Activated CD4-positive, alpha-beta memory T cell treated with anti-CD3 and anti-CD28 coated beads, Interleukin-2, amount 10 ng/mL, durations not matched to agents 7 days and 5 days (primary cell): ENCODE data around the gene CYB561. TPM values are rescaled to one million over a fixed set of nuclear protein-coding genes. Genes with fewer than 3 reads are reported as not detected.

ENCODE experiments used
- CTCF ChIA-PET: fragments of 350-600 bp; sonication (Branson Sonifier 250); formaldehyde crosslinking; loops from one replicate; lab custom pipeline; 2021; ENCODE audit warnings: antibody characterized with exemption, inconsistent platforms; lab: Charles Lee
- POLR2A ChIA-PET: fragments of 350-600 bp; sonication (Branson Sonifier 250); formaldehyde crosslinking; loops from one replicate; lab custom pipeline; 2021; ENCODE audit warnings: antibody characterized with exemption; lab: Charles Lee
- DNase-seq: peaks from one replicate; pipeline ENCODE4 v3.0.0-alpha.2; 2020
- H3K27ac Mint-ChIP-seq: one replicate; pipeline ENCODE4 v1.8.0; 2021; ENCODE audit warnings: mild to moderate bottlenecking, mixed read lengths
- H3K27me3 Mint-ChIP-seq: one replicate; pipeline ENCODE4 v1.8.0; 2021; ENCODE audit warnings: mixed read lengths
- H3K36me3 Mint-ChIP-seq: one replicate; pipeline ENCODE4 v1.8.0; 2021; ENCODE audit warnings: low read depth, mixed read lengths
- H3K4me1 Mint-ChIP-seq: one replicate; pipeline ENCODE4 v1.8.0; 2021; ENCODE audit warnings: mixed read lengths
- H3K4me3 Mint-ChIP-seq: one replicate; pipeline ENCODE4 v1.8.0; 2021; ENCODE audit warnings: mild to moderate bottlenecking, mixed read lengths
- H3K9me3 Mint-ChIP-seq: one replicate; pipeline ENCODE4 v1.8.0; 2021; ENCODE audit warnings: mixed read lengths
- total RNA-seq, 2 experiments: library from RNA; stranded (reverse); gene quantifications; one replicate each; pipeline ENCODE4 v1.2.3, GENCODE V29; 2021

CYB561 gene, protein sequence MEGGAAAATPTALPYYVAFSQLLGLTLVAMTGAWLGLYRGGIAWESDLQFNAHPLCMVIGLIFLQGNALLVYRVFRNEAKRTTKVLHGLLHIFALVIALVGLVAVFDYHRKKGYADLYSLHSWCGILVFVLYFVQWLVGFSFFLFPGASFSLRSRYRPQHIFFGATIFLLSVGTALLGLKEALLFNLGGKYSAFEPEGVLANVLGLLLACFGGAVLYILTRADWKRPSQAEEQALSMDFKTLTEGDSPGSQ
- 10 to 100 TPM; 28.9 to 30.3 TPM for total RNA-seq

DNA sequence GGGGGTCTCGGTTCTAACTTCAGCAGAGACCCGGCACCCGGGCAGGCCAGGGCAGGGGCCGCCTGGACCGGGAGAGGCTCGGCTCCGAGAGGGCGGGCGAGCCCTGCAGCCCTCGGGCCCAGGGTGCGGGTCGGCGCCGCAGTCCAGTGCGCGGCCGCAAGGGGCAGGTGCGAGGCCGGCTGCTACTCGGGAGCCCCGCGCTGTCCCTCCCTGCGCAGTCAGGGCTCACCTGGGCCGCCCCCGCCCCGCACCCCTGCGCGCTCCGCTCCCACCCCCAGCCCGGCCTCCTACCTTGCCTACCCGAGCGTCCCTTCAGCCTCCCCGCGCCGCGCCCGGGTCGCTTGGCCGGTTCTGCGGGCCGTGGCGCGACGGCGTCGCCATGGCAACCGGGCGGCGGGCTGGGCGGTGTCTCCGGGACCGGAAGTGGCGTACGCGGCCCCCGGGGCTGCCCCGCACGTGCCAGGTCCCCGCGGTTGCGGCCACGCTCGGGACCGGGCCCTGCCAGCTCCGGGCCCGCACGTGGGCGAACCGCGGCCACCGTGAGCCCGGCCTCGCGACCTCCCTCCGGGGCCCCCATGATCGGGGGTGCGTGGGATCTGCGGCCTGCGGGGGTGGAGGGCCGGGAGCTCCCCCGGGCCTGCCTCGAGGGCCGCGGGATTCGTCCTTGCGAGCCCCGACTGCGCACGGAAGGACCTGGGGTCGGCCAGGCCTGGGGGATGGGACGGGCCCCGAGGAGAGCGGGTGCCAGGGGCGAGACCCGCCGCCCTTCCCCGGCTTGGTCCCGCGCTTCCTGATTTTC lies at the start of gene CYB561:
TSS of gene CYB561 (minus strand) at position 353 of the 799 bp plus-strand sequence. CDS start 8,759 bp downstream, outside the sequence.
- Mint-ChIP-seq H3K27ac (peak within 1 kb of the TSS; percentile 69), H3K4me3 (peak within 1 kb of the TSS; percentile 64), H3K36me3 (no peaks in the 10 kb centered on the region), H3K4me1 (peaks cover 46% of the 10 kb centered on the region), H3K9me3 (no peaks in the 10 kb centered on the region), H3K27me3 (peaks cover 3% of the 10 kb centered on the region)
- DNase-seq = peak; percentile 74
- POLR2A ChIA-PET = interaction anchor here (0.8 to 3.5 kb wide), 14 partner anchors 10 to 252 kb away, joined by 3 to 30 read pairs (median 4); partner anchors contain the start of genes ACE, DCAF7 and TACO1
- CTCF ChIA-PET = interaction anchor here (0.7 to 2.1 kb wide), 6 partner anchors 11 to 252 kb away, joined by 3 to 12 read pairs (median 4); partner anchors contain the start of gene ACE

DNA sequence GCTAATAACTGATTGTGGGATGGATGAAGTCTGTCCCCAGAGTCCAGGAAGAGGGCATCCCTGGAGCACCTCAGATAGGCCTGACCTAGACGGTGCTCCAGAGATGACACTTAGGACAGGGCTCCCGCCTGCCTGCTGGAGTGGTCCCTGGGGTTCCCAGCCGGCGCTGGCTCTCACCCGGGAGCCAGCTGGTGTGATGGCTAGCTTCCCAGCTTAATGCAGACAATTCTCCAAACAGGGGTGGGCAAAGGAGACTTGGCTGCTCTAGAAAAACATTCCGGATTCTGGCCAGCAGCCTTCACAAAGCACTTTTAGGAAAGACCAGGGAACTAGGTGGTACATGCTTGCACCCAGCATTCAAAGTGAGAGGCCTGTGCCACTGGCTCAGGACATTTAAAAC lies 49.4 kb upstream of the CYB561 start:
- H3K9me3 Mint-ChIP-seq = no peaks in the 10 kb centered on the region
- H3K27ac Mint-ChIP-seq = no peak overlapping the region
- H3K4me3 Mint-ChIP-seq = no peak overlapping the region
- no peaks in the 10 kb centered on the region for H3K36me3 Mint-ChIP-seq
- no peaks in the 10 kb centered on the region for H3K27me3 Mint-ChIP-seq
- DNase-seq = no peak
- ChIA-PET CTCF (no interaction called here), POLR2A (no interaction called here)
- H3K4me1 Mint-ChIP-seq = no peaks in the 10 kb centered on the region

DNA sequence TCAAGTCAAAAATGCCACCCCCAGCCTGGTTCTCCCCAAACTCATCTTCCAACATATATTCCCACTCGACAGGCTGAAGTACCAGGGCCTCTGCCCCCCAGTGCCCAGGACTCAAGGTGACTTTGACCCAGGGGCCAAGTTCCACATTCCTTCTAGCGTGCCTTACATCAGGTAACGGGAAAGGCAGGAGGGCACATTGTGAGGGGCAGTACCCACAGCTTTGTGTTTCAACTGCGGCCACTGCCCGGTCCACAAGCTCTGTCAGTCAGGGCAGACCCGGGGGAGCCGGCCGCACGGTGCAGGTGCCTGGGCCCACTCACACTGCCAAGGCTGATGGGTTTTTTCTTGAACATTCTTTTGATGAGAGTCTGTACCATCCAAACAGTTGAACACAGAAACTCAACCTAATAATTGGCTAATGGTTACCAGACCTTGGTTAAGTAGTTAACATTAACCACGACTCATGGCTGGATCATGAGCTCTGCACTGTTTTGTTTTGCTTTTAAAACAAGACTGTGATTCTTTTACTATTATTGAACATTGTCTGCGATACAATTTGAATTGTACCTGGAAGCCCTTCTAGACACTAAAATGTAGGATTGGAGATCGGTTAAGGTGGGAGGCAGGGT lies 48.3 kb upstream of the CYB561 start:
- Mint-ChIP-seq H3K27ac (no peak overlapping the region), H3K36me3 (no peaks in the 10 kb centered on the region), H3K9me3 (no peaks in the 10 kb centered on the region), H3K27me3 (no peaks in the 10 kb centered on the region), H3K4me1 (no peaks in the 10 kb centered on the region), H3K4me3 (no peak overlapping the region)
- CTCF ChIA-PET = no interaction called here
- POLR2A ChIA-PET = no interaction called here
- no peak for DNase-seq

DNA sequence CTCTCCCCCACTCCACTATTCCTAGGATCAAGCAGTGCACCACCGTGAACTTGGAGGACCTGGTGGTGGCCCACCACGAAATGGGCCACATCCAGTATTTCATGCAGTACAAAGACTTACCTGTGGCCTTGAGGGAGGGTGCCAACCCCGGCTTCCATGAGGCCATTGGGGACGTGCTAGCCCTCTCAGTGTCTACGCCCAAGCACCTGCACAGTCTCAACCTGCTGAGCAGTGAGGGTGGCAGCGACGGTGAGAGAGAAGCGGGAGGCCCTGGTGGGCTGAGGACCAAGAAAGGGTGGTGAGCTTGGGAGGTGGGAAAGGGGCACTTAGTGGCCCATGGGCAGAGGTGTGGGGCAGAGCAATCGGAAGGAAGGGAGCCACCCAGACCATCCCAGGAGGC lies 47.3 kb upstream of the CYB561 start:
- Mint-ChIP-seq H3K27me3 (no peaks in the 10 kb centered on the region), H3K9me3 (no peaks in the 10 kb centered on the region)
- POLR2A ChIA-PET = no interaction called here

DNA sequence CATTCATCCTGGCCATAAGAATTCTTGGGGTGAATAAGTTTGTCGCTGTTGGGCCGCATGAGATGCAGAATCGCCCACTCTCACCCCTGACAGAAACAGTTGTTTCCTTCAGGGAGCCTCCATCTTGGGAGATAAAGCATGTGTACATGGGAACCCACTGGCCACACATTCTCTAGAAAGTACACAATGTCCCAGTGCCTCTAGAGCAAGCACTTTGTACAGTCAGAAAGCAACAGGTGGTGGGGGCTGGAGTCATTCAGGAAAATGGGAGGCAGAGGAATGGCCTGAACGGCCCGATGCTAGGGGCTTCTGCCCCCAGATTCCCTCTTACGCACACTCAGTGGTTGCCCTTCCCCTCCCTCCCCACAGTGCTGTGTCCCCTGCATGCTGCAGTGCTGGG lies 46.8 kb upstream of the CYB561 start:
- Mint-ChIP-seq H3K4me1 (no peaks in the 10 kb centered on the region), H3K9me3 (no peaks in the 10 kb centered on the region), H3K36me3 (no peaks in the 10 kb centered on the region), H3K27ac (no peak overlapping the region), H3K27me3 (no peaks in the 10 kb centered on the region), H3K4me3 (no peak overlapping the region)
- ChIA-PET CTCF (no interaction called here), POLR2A (no interaction called here)
- DNase-seq = no peak

More for the DNA sequence above, 47.3 kb upstream of the CYB561 start:
- CTCF ChIA-PET = no interaction called here
- Mint-ChIP-seq H3K4me1 (no peaks in the 10 kb centered on the region), H3K27ac (no peak overlapping the region), H3K36me3 (no peaks in the 10 kb centered on the region), H3K4me3 (no peak overlapping the region)
- no peak for DNase-seq

DNA sequence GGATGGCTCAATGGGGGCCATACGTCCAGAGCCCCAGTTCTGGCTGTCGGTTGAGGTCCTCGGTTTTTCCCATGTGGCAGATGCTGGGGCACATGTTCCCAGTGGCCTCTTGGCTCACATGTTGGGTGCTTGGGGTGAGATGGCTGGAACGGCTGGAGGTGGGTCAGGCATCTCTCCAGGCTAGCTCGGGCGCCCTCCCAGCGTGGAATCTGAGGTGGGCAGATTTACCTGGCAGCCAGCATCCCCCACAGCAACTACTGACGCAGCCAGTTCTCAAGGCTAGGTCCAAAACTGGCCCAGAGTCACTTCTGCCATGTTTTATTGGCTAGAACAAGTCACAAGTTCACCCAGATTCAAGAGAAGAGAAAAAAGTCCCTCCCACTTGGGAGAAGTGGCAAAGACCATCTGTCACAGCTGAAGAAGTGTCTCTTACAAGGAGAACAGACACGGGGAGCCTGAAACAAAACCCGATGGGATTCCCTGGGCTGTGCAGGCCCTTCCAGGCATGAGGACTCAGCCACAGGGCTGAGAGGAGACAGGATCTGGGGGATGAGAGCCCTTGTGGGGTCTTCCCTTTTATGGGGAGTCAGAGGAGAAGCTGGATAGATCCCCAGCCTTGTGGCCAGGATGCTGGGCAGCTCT lies 46.0 kb upstream of the CYB561 start:
- H3K27me3 Mint-ChIP-seq = no peaks in the 10 kb centered on the region
- no peak overlapping the region for H3K4me3 Mint-ChIP-seq
- H3K27ac Mint-ChIP-seq = no peak overlapping the region
- POLR2A ChIA-PET = no interaction called here
- DNase-seq = no peak
- CTCF ChIA-PET = no interaction called here
- no peaks in the 10 kb centered on the region for H3K36me3 Mint-ChIP-seq
- H3K4me1 Mint-ChIP-seq = no peaks in the 10 kb centered on the region
- H3K9me3 Mint-ChIP-seq = no peaks in the 10 kb centered on the region

DNA sequence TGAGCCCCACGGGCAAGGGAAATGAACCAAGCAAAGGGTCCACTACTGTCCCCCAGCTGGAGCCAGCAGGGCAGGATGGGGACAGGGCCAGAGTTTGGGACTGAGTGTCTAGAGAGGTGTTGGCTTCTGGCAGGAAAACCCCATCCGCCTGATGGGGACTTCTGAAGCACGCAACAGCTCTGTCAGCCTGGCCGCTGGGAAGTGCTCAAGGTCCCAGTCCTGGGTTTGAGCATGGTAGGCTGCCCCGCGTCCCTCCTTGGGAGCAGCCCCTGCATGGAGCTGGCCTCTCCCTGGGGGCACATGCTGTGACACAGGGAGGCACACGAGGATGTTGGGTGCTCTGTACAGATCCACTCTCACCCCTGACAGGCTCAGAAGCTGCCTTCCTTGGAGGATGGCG lies 45.3 kb upstream of the CYB561 start:
- no peaks in the 10 kb centered on the region for H3K9me3 Mint-ChIP-seq
- no peak for DNase-seq
- H3K27me3 Mint-ChIP-seq = no peaks in the 10 kb centered on the region
- no peak overlapping the region for H3K4me3 Mint-ChIP-seq
- CTCF ChIA-PET = interaction anchor here (1.0 kb wide), 1 partner anchor 13 kb away, joined by 4 read pairs; no protein-coding TSS in a partner anchor
- no peak overlapping the region for H3K27ac Mint-ChIP-seq
- no peaks in the 10 kb centered on the region for H3K36me3 Mint-ChIP-seq
- H3K4me1 Mint-ChIP-seq = no peaks in the 10 kb centered on the region
- POLR2A ChIA-PET = no interaction called here

DNA sequence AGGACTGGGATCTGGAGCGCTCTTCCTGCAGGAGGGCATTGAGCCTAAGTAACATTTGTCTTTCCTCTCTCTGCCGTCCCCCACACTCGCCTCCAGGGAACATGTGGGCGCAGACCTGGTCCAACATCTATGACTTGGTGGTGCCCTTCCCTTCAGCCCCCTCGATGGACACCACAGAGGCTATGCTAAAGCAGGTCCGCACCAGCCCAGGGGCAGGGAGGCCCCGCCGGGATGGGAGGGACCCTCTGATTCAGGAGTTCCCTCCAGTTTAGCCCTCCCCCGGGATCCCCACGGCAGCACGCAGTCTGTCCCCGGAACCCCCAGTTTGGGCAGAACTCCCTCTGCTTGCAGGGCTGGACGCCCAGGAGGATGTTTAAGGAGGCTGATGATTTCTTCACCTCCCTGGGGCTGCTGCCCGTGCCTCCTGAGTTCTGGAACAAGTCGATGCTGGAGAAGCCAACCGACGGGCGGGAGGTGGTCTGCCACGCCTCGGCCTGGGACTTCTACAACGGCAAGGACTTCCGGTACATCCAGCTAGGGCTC lies 44.8 kb upstream of the CYB561 start:
- Mint-ChIP-seq H3K4me3 (no peak overlapping the region), H3K9me3 (no peaks in the 10 kb centered on the region), H3K27me3 (no peaks in the 10 kb centered on the region), H3K27ac (no peak overlapping the region), H3K36me3 (no peaks in the 10 kb centered on the region), H3K4me1 (no peaks in the 10 kb centered on the region)
- DNase-seq = no peak
- ChIA-PET CTCF (interaction anchor here (1.0 kb wide), 1 partner anchor 12 kb away, joined by 4 read pairs; no protein-coding TSS in a partner anchor), POLR2A (no interaction called here)

DNA sequence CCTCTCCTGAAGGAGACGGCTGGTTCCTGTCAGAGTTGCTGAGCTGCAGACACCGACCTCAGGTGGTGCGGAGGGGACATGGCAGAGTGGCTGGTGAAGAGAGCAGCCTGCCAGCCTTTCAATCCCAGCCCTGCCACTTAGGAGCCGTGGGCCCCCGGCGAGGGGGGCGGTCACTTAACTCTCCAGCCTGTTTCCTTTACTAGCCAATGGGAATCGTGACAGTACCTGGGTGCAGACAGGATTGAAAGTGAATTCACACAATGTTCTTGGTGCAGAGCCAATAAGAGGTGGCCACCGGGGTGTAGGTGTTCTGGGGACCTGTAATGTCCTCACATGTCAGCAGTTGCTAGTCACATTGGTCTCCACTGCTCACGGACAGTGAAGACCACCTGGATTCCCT lies 44.2 kb upstream of the CYB561 start:
- no peaks in the 10 kb centered on the region for H3K4me1 Mint-ChIP-seq
- no peak overlapping the region for H3K27ac Mint-ChIP-seq
- H3K36me3 Mint-ChIP-seq = no peaks in the 10 kb centered on the region
- POLR2A ChIA-PET = no interaction called here
- no peaks in the 10 kb centered on the region for H3K9me3 Mint-ChIP-seq
- CTCF ChIA-PET = no interaction called here
- H3K4me3 Mint-ChIP-seq = no peak overlapping the region
- no peaks in the 10 kb centered on the region for H3K27me3 Mint-ChIP-seq
- DNase-seq = no peak

DNA sequence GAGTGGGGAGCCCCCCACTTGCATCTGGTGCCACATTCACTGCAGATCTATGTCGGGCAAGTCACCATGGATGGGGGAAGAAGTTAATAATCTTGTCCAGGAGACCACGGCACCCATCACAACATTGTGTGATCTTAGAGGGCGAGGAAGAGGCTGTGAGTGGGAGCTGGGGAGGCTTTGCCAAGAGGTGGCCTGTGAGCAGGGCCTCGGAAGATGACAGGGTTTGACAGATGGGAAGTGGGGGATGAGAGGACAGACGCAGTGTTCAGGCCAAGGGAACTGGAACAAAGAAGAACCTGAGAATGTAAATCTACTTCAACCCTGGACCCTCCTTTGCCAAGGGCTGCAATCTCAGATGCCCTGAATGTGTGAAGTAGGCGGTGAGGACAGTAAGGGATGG lies 43.2 kb upstream of the CYB561 start:
- no peak for DNase-seq
- Mint-ChIP-seq H3K9me3 (no peaks in the 10 kb centered on the region), H3K27ac (no peak overlapping the region), H3K27me3 (no peaks in the 10 kb centered on the region), H3K36me3 (no peaks in the 10 kb centered on the region), H3K4me3 (no peak overlapping the region), H3K4me1 (no peaks in the 10 kb centered on the region)
- ChIA-PET POLR2A (no interaction called here), CTCF (no interaction called here)

DNA sequence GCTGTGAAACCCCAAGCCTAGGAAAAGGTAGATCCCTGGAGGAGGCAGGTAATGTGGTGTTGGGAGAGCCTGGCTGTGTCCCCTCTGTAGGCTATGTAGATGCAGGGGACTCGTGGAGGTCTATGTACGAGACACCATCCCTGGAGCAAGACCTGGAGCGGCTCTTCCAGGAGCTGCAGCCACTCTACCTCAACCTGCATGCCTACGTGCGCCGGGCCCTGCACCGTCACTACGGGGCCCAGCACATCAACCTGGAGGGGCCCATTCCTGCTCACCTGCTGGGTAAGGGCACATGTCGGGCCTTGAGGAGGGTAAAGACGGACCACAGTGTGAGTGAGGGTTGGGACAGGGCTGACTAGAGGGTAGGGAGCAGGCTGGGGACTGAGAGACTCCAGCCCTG lies 42.7 kb upstream of the CYB561 start:
- H3K9me3 Mint-ChIP-seq = no peaks in the 10 kb centered on the region
- no peaks in the 10 kb centered on the region for H3K4me1 Mint-ChIP-seq
- H3K27ac Mint-ChIP-seq = no peak overlapping the region
- DNase-seq = no peak
- no peak overlapping the region for H3K4me3 Mint-ChIP-seq
- H3K36me3 Mint-ChIP-seq = no peaks in the 10 kb centered on the region
- ChIA-PET CTCF (no interaction called here), POLR2A (no interaction called here)
- no peaks in the 10 kb centered on the region for H3K27me3 Mint-ChIP-seq

DNA sequence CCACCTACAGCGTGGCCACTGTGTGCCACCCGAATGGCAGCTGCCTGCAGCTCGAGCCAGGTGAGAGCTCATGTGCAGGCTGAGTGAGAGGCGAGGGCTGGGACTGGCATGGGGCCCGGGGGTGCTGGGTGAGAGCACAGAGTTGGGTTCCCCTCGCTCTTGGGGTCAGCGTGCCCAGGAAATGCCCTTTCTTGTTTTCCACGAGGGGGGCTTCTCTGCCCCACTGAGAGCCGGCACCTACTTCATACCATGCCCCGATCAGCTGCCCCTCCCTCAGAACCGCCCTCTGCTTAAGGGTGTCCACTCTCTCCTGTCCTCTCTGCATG lies 40.9 kb upstream of the CYB561 start:
- ChIA-PET POLR2A (interaction anchor here (1.0 kb wide), 1 partner anchor 10 kb away, joined by 3 read pairs; the partner anchor contains the start of gene ACE), CTCF (interaction anchor here (2.1 kb wide), 1 partner anchor 61 kb away, joined by 6 read pairs; no protein-coding TSS in a partner anchor)
- H3K27ac Mint-ChIP-seq = no peak overlapping the region
- no peak for DNase-seq
- no peaks in the 10 kb centered on the region for H3K36me3 Mint-ChIP-seq
- H3K27me3 Mint-ChIP-seq = no peaks in the 10 kb centered on the region
- H3K9me3 Mint-ChIP-seq = no peaks in the 10 kb centered on the region
- H3K4me3 Mint-ChIP-seq = no peak overlapping the region
- no peaks in the 10 kb centered on the region for H3K4me1 Mint-ChIP-seq
